ENCODE data around the gene ABHD12. TPM values are rescaled to one million over a fixed set of nuclear protein-coding genes. Genes with fewer than 3 reads are reported as not detected.

Gene ABHD12
- total RNA-seq, 1 experiment from 2014 or later: 48.3 TPM

DNA sequence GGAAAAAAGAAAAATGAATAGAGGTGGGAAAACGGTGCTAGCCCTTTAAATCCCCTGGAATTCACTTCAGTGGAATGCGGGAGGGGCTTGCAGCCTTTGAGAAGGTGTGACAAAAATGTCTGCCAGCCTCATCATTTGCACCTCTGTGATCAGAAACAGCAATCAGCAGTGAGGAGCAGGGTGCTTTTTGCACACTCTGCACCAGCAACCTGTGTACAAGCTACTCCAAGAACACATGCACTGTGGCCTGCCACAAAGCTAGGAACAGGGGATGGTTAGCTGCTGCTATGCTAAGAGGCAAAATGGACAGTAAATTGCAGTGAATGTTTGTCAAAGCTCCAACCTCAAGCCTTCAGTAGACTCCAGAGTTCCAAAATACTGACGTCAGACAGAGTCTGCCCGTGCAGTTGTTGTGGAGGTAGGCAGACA is 46.5 kb upstream of the ABHD12 start:
- POLR2A ChIA-PET (ENCODE audit: unreplicated experiment): no interaction called here

DNA sequence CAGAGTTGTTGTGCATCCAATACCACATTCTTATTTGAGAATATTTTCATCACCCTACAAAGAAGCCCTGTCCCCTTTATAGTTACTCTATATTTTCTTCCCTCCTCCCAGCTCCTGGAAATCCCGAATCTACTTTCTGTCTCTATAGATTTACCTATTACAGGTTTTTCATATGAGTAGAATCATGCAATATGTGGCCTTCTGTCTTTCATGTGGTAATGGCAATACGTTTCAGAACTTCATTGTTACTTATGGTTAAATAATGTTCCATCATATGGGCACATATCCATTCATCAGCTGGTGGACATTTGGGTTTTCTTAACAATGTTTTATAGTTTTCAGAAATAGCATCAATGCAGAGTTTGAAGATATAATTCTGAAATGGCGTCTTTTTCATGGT is 33.9 kb upstream of the ABHD12 start:
- H3K79me2 ChIP-seq (ENCODE audit: low read length): no peaks in the 10 kb centered on the region
- no peaks in the 10 kb centered on the region for H3K4me1 ChIP-seq (ENCODE audit: insufficient read depth, low read length)
- H3K4me3 ChIP-seq (ENCODE audit: low read length): no peak overlapping the region
- no peaks in the 10 kb centered on the region for H3K27me3 ChIP-seq (ENCODE audit: low read length)
- no peak overlapping the region for H2AFZ ChIP-seq (ENCODE audit: low read length)
- H3K4me2 ChIP-seq (ENCODE audit: low read length): no peak overlapping the region
- DNase-seq (no peak), ATAC-seq (no peak)
- no peaks in the 10 kb centered on the region for H4K20me1 ChIP-seq (ENCODE audit: low read length)
- no peaks in the 10 kb centered on the region for H3K9me2 ChIP-seq (replicated peaks; ENCODE audit: low read length)
- H3K9ac ChIP-seq (ENCODE audit: low read length): no peak overlapping the region
- no peaks in the 10 kb centered on the region for H3F3A ChIP-seq (ENCODE audit: low read length, unreplicated experiment)
- TF ChIP-seq EZH2phosphoT487 (IDR thresholded peaks at IDR 0.05; ENCODE audit: borderline replicate concordance, low read length) (no peak), EZH2 (IDR thresholded peaks at IDR 0.05; ENCODE audit: low read length, unreplicated experiment) (no peak)
- TF ChIP-seq, protein P1, sequence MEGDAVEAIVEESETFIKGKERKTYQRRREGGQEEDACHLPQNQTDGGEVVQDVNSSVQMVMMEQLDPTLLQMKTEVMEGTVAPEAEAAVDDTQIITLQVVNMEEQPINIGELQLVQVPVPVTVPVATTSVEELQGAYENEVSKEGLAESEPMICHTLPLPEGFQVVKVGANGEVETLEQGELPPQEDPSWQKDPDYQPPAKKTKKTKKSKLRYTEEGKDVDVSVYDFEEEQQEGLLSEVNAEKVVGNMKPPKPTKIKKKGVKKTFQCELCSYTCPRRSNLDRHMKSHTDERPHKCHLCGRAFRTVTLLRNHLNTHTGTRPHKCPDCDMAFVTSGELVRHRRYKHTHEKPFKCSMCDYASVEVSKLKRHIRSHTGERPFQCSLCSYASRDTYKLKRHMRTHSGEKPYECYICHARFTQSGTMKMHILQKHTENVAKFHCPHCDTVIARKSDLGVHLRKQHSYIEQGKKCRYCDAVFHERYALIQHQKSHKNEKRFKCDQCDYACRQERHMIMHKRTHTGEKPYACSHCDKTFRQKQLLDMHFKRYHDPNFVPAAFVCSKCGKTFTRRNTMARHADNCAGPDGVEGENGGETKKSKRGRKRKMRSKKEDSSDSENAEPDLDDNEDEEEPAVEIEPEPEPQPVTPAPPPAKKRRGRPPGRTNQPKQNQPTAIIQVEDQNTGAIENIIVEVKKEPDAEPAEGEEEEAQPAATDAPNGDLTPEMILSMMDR (conservative IDR thresholded peaks at IDR 0.05; ENCODE audit: low read depth, low read length): no peak
- ChIA-PET CTCF (no interaction called here), POLR2A (ENCODE audit: unreplicated experiment) (no interaction called here)
- H3K27ac ChIP-seq (ENCODE audit: low read length): no peak overlapping the region
- H3K36me3 ChIP-seq (ENCODE audit: low read depth, low read length): peaks cover 59% of the 10 kb centered on the region
- no peaks in the 10 kb centered on the region for H3K9me3 ChIP-seq (ENCODE audit: low read length)
- intact Hi-C loops (cut with micrococcal nuclease): no loop called here
- BruUV-seq (replicated peaks): no TSS peak

More for the DNA sequence above, 46.5 kb upstream of the ABHD12 start:
- Histone ChIP-seq H3K4me1 (ENCODE audit: insufficient read depth, low read length) (no peaks in the 10 kb centered on the region), H3K4me3 (ENCODE audit: low read length) (no peak overlapping the region), H3K9me3 (ENCODE audit: low read length) (no peaks in the 10 kb centered on the region), H3K4me2 (ENCODE audit: low read length) (no peak overlapping the region), H4K20me1 (ENCODE audit: low read length) (no peaks in the 10 kb centered on the region), H3K27me3 (ENCODE audit: low read length) (no peaks in the 10 kb centered on the region), H3F3A (ENCODE audit: low read length, unreplicated experiment) (no peaks in the 10 kb centered on the region), H2AFZ (ENCODE audit: low read length) (no peak overlapping the region), H3K9ac (ENCODE audit: low read length) (no peak overlapping the region), H3K36me3 (ENCODE audit: low read depth, low read length) (peaks cover 52% of the 10 kb centered on the region), H3K27ac (ENCODE audit: low read length) (no peak overlapping the region), H3K79me2 (ENCODE audit: low read length) (no peaks in the 10 kb centered on the region), H3K9me2 (replicated peaks; ENCODE audit: low read length) (no peaks in the 10 kb centered on the region)
- BruUV-seq (replicated peaks): no TSS peak
- ATAC-seq: no peak
- DNase-seq: no peak
- intact Hi-C loops (cut with micrococcal nuclease): no loop called here
- TF ChIP-seq EZH2phosphoT487 (IDR thresholded peaks at IDR 0.05; ENCODE audit: borderline replicate concordance, low read length): no peak
- no peak for TF ChIP-seq EZH2 (IDR thresholded peaks at IDR 0.05; ENCODE audit: low read length, unreplicated experiment)
- TF ChIP-seq, protein P1 (conservative IDR thresholded peaks at IDR 0.05; ENCODE audit: low read depth, low read length): no peak
- CTCF ChIA-PET: no interaction called here

DNA sequence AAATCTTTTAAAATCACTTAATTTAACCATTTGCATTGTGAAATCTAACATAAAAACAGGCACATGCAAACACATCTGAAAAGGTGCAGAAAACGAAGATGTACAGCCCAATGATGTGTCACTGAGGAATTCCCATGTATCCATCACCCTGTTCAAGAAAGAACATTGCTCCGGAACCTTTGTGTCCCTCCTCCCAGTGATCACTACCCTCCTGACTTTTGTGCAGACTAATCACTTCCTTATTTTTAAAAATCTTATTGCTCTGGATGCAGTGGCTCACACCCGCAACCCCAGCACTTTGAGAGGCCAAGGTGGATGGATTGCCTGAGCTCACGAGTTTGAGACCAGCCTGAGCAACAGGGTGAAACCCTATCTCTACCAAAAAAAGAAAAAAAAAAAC is 31.4 kb upstream of the ABHD12 start:
- CTCF ChIA-PET: no interaction called here

More for the DNA sequence above, 31.4 kb upstream of the ABHD12 start:
- no peak overlapping the region for H3K27ac ChIP-seq (ENCODE audit: low read length)
- H4K20me1 ChIP-seq (ENCODE audit: low read length): no peaks in the 10 kb centered on the region
- intact Hi-C loops (cut with micrococcal nuclease): no loop called here
- ATAC-seq (no peak), DNase-seq (no peak)
- TF ChIP-seq, protein P1 (conservative IDR thresholded peaks at IDR 0.05; ENCODE audit: low read depth, low read length): no peak
- no peak for TF ChIP-seq EZH2phosphoT487 (IDR thresholded peaks at IDR 0.05; ENCODE audit: borderline replicate concordance, low read length)
- no peak for TF ChIP-seq EZH2 (IDR thresholded peaks at IDR 0.05; ENCODE audit: low read length, unreplicated experiment)
- H3K79me2 ChIP-seq (ENCODE audit: low read length): 0 out of 2 replicates have a peak, but pooled peaks cover under 1% of the 10 kb centered on the region
- no TSS peak for BruUV-seq (replicated peaks)
- POLR2A ChIA-PET (ENCODE audit: unreplicated experiment): no interaction called here
- H3K27me3 ChIP-seq (ENCODE audit: low read length): no peaks in the 10 kb centered on the region
- peaks cover 8% of the 10 kb centered on the region for H3K4me1 ChIP-seq (ENCODE audit: insufficient read depth, low read length)
- H3K4me3 ChIP-seq (ENCODE audit: low read length): no peak overlapping the region
- H3K36me3 ChIP-seq (ENCODE audit: low read depth, low read length): peaks cover 58% of the 10 kb centered on the region
- H3F3A ChIP-seq (ENCODE audit: low read length, unreplicated experiment): no peaks in the 10 kb centered on the region
- H3K9me3 ChIP-seq (ENCODE audit: low read length): no peaks in the 10 kb centered on the region
- H3K4me2 ChIP-seq (ENCODE audit: low read length): no peak overlapping the region
- no peak overlapping the region for H2AFZ ChIP-seq (ENCODE audit: low read length)
- H3K9ac ChIP-seq (ENCODE audit: low read length): no peak overlapping the region
- H3K9me2 ChIP-seq (replicated peaks; ENCODE audit: low read length): no peaks in the 10 kb centered on the region

All from PC-3 (cell line).